GM19023 (cell line): ENCODE measurements around the gene EPHA6.

Experiments
- ATAC-seq: cut with Tn5 transposase; IDR thresholded peaks from one replicate; pipeline ENCODE4 v1.9.1; 2021; ENCODE audit warnings: mild to moderate bottlenecking, moderate library complexity; ENCODE audit not compliant: unreplicated experiment

EPHA6 gene

GRCh38 chr3:97687734-97688133, 873.3 kb downstream of the EPHA6 start:
- ATAC-seq, result no peak

DNA sequence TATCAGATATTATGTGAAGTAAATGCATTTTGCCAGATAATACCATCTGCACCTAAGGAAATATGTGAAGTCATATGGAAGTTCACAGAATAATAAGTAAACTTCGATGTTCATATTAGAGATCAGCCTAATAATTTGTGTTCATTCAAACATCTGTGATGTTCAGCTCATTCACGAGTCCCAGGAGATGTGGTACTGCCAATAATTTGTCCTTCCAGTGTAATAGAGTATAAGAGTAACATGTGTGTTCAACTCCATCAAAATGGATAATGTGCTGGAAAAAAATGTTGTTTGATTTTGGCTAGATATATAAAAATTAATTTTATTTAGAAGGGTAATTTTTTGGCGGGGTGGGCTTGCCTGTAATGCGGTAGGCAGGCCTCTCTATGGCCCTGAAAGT, 874.7 kb downstream of the EPHA6 start:
- no peak for ATAC-seq

- ATAC-seq, result no peak
Observed at GRCh38 chr3:97689962-97690361, 875.6 kb downstream of the EPHA6 start.

DNA sequence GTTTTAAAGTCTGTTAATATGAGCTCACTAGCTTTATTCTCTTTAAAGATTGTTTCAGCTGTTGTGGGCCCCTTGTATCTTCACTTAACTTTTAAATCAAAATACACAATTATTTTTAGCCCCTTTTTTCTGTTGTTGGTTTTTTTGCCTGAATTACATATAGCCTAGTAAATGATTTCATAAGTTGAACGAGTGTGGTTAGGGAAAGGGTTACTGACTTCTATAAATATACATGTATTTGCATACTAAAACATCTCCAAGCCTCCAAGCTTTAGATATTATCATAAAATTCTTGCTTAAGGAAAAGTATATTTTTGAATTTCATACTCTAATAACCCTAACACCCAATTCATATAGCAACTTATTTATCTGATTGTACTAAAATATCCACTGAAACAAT, 877.0 kb downstream of the EPHA6 start:
- no peak for ATAC-seq

GRCh38 chr3:97692389-97692788, 878.0 kb downstream of the EPHA6 start:
- ATAC-seq, result no peak

DNA sequence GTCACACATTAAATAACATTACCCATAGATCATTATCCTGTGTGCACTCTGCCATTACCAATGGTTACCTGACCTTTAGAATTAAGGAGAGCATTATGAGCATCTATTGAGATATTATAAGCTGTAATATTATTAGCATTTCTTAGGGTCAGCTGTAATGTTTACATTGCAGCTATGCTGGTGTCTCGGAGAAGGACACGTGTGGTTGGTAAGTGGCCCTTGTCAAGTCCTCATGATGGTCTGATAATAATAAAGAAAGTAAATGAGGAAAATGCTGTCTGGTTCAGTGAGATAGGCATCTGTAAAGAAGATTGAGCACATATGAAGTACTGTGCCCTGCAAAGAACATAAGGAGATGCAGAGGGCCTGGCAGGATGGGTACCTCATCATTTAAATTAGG, 878.4 kb downstream of the EPHA6 start:
- ATAC-seq, result no peak

- no peak for ATAC-seq
Observed at GRCh38 chr3:97694876-97695275, 880.5 kb downstream of the EPHA6 start.

- no peak for ATAC-seq
Observed at GRCh38 chr3:97698691-97699090, 884.3 kb downstream of the EPHA6 start.

DNA sequence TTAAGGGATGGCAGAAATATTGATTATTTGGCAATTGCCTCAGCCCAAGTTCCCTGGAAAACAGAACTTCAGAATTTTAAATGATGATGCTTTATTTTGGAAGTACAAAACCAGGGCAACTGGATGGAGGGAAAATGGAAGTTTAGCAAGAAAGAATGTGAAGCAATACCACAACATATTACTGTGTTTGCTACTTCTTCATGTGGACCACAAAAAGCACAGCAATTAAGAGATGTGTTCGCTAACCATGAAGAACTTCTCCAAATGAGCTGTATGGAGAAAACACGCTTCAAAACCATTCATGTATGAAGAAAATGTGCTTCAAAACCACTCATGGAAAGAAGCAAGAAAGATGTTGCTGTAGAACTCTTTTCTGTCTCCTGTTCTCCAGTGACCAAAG, 885.5 kb downstream of the EPHA6 start:
- ATAC-seq, result no peak

DNA sequence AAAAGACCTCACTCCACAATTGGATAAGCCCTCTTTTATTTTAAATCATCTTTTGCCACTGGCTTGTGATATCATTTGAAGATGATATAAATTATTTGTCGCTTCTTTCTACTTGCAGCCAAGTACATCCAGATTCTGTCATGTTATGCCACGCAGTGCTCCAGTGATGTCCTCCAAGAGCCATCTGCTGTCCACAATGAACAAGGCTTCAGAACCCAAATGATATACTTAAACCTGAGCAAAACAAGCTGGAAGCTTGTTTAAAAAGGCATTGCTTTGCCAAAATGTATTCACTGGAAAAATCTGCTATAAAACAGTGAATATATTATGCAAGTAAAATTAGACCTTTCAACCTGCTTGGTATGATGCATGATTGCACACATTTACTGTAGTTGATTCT, 891.4 kb downstream of the EPHA6 start:
- no peak for ATAC-seq

DNA sequence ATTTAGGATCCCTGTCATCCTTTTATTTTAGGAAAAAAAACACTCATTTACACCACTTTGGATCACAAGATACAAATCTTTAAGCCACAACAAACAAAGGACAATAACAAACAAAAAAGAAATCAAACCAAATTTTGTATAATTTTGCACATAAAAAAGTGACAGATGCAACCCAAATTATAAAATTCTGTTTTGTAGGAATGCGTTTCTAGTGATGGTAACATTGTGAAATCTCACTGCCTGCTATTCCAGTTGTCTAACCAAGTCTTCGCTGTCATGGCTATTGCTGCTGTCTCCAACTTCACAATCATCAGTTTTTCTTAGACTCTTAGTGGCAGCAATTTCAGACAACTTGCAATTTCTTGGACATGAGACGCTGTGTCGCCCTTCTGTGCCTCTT, 891.8 kb downstream of the EPHA6 start:
- ATAC-seq, result no peak

DNA sequence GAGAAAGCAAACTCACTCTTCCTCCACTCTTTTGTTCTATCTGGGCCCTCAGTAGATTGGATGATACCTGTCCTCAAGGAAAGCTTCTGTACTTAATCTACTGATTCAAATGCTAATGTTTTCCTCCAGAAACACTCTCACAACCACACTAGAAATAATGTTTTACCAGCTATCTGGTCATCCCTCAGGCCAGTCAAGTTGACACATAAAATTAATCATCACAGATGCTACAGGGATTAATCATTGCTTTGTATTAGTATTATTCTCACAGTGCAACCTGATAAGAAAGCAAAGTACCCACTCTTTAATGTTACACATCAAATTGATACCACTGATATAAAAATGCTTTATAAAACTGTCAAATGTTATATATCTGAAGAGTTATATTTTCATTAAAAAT, 897.3 kb downstream of the EPHA6 start:
- ATAC-seq, result no peak

DNA sequence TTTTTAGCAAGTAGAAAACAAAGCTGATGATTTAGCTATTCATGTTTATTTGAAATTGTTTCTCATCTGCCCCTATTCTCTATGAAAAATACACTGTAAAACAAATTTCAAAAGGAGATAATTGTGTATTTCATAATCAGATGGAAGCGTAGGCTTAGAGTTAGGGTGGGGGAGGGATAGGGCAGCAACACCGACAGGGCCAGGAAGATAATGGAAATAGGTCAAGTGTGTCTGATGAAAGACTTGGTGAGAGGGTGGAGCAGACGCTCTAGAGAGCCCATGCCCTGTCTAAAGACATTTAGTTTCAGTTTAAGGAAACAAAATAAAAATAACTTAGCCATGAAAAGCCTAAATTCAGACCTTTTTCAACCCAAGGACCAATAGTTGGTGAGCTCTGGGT, 898.5 kb downstream of the EPHA6 start:
- ATAC-seq, result no peak

DNA sequence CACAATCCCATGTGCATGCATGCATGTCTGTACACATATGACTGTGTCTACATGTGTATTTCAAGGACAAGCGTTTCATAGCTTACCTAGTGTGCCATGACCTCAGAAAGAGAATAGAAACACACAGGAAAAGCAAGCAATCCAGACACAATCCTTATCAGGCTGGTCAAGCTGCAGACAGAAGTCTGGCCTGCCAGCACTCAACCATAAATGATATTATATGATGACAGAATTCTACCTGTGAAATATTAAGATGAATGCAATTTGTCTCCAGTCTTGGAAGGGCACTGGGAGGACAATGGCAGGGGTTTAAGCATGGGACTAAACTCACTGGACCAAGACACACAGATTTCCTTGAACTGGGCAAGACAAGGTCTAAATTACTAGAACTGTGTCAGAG, 899.2 kb downstream of the EPHA6 start:
- ATAC-seq, result no peak

DNA sequence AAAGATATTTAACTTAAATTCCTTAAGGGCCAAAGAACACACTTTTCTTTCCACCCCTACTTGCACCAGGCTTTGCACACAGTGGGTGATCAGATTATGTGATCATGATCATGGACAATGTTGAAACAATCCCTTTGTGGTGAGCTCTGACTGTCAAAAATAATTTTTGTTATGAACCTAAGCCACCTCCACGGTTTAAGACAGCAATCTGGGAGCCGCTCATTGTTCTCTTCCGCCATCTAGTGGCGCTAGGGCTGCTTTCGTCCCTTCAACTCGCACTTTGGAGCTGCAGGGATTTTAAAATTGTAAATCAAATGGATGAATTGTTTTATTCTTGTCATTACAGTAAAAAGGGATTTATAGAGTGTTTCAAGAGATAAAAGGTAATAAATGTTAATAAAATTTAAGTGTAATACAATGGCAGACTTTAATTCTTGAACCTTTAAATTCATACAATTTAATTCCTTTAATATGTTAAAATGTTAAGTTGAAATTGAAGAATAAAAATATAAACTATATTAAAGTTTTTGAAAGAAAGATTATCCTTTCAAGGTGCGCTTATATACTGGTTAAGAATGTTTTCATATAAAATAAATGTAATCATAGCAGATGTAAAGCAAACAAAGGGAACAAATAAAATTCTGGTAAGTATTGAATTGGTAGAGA, 904.9 kb downstream of the EPHA6 start:
- peak; percentile 96 for ATAC-seq

DNA sequence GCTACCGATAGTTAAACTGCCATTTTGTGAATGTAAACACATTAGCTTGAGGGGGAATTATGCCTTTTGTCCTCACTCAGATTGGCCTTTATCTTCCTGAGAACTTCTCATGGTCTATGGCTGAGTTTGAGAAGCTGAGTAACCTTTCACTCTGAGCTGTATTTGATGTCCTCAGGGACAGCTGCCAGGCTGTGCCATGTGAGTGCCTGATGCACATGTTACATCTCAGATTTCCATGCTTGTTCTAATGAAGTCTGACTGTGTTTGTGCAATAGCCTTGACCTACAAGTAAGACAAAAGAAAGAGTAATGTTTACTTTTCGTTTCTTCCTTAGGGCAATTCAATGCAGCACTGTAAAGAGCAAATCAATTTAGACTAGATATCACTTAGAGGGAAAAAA, 906.0 kb downstream of the EPHA6 start:
- ATAC-seq, result no peak

- no peak for ATAC-seq
Observed at GRCh38 chr3:97721446-97721845, 907.1 kb downstream of the EPHA6 start.

GRCh38 chr3:97736928-97737327, 922.5 kb downstream of the EPHA6 start:
- ATAC-seq, result no peak

GRCh38 chr3:97738761-97739160, 924.4 kb downstream of the EPHA6 start:
- ATAC-seq, result no peak

GRCh38 chr3:97742036-97742435, 927.6 kb downstream of the EPHA6 start:
- no peak for ATAC-seq

GRCh38 chr3:97744289-97744688, 929.9 kb downstream of the EPHA6 start:
- no peak for ATAC-seq

DNA sequence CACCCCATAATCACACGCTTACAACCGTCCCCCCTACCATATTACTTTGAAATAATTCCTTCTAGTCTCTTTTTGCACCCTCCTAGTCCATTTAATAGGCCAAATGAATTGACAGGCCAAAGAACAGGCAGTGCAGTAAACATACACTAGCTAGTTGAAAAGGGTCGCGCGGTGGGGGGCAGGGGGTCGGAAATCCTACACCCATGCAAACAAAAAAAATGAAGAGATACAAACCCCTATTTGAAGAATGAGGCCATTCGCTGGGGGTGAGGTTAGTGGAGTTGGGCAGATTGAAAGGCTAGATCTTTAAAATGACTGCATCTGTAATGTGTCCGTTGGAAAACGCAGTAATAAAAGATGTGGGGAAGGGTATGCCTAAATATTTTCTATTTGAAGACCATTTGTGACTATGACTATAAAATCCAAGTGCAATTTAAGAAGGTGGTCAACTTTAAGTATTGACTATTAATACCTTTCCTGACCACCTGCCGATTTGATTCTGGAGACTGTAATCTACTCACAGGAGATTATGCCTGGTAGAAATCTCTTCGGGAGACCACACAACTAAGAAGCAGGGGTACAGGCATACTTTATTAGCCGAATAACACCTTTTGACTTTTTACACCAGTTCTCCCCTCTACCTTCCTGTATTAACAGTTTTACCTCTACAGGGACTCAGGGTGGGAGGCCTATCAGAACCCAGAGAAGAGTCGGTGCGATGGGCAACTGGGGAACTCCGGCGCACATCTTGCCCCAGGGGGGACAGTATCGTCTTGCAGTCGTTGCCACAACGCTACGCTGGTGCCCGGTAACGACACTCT, 949.4 kb downstream of the EPHA6 start:
- peak; percentile 47 for ATAC-seq
